Measurements from ENCODE around the gene IDH3B. TPM values are rescaled to one million over a fixed set of nuclear protein-coding genes. Genes with fewer than 3 reads are reported as not detected.

The IDH3B gene
- total and polyA plus RNA-seq, 4 donors = 51.4 to 104 (median 59.2) TPM

Small RNA genes within 50 kb of the gene (microRNA-seq; reads per million reads assigned to microRNA genes)
- 0.99 to 3.6 reads per million in 2 donors for gene MIR1292

Other genes with a start within 250 kb of the IDH3B start
- 10 to 100 TPM; 84.2 to 89.8 TPM for gene SNRPB, start 193.4 kb downstream of the IDH3B start, total RNA-seq
- gene SNRPB, start 193.4 kb downstream of the IDH3B start, polyA plus RNA-seq = 100 to 1,000 TPM; 106 to 116 TPM
- 10 to 100 TPM; 13.9 to 15.0 TPM for gene ZNF343, start 155.3 kb downstream of the IDH3B start, total RNA-seq
- gene ZNF343, start 155.3 kb downstream of the IDH3B start, polyA plus RNA-seq = 1 to 10 TPM; 5.3 to 9.7 TPM
- gene TMC2, start 127.6 kb downstream of the IDH3B start, total RNA-seq = under 1 TPM in 1 of 2 donors, not detected in 1; 0.15 TPM
- gene TMC2, start 127.6 kb downstream of the IDH3B start, polyA plus RNA-seq = under 1 TPM in 1 of 2 donors, not detected in 1; 0.10 TPM
- gene NOP56, start 11.6 kb downstream of the IDH3B start, total RNA-seq = 10 to 100 TPM; 81.6 to 88.3 TPM
- gene NOP56, start 11.6 kb downstream of the IDH3B start, polyA plus RNA-seq = 100 to 1,000 TPM in 1 of 2 donors, 10 to 100 TPM in 1; 46.8 to 138 TPM
- 10 to 100 TPM; 16.7 to 19.9 TPM for gene EBF4, start 28.6 kb upstream of the IDH3B start, total RNA-seq
- gene EBF4, start 28.6 kb upstream of the IDH3B start, polyA plus RNA-seq = 10 to 100 TPM; 10.8 to 30.3 TPM
- gene CPXM1, start 136.4 kb upstream of the IDH3B start, total RNA-seq = 1 to 10 TPM; 3.4 to 3.7 TPM
- gene CPXM1, start 136.4 kb upstream of the IDH3B start, polyA plus RNA-seq = under 1 TPM in 1 of 2 donors, not detected in 1; 0.23 TPM
- not detected for gene C20orf141, start 150.8 kb upstream of the IDH3B start, total RNA-seq
- not detected for gene C20orf141, start 150.8 kb upstream of the IDH3B start, polyA plus RNA-seq
- gene TMEM239, start 152.1 kb upstream of the IDH3B start, total RNA-seq = not detected
- gene TMEM239, start 152.1 kb upstream of the IDH3B start, polyA plus RNA-seq = not detected
- gene PCED1A, start 176.4 kb upstream of the IDH3B start, total RNA-seq = 10 to 100 TPM; 28.4 to 50.7 TPM
- 100 to 1,000 TPM in 1 of 2 donors, 10 to 100 TPM in 1; 19.2 to 178 TPM for gene PCED1A, start 176.4 kb upstream of the IDH3B start, polyA plus RNA-seq
- 10 to 100 TPM; 29.5 to 51.2 TPM for gene VPS16, start 176.5 kb upstream of the IDH3B start, total RNA-seq
- gene VPS16, start 176.5 kb upstream of the IDH3B start, polyA plus RNA-seq = 100 to 1,000 TPM in 1 of 2 donors, 1 to 10 TPM in 1; 9.1 to 102 TPM
- gene PTPRA, start 209.3 kb upstream of the IDH3B start, total RNA-seq = 10 to 100 TPM; 60.2 to 69.7 TPM
- gene PTPRA, start 209.3 kb upstream of the IDH3B start, polyA plus RNA-seq = 10 to 100 TPM; 15.9 to 38.7 TPM

Data from aorta (tissue), 4 donors.